Uterus (tissue), 2 donors: Measurements from ENCODE around the gene SLC2A9.

Experiments
- CTCF ChIP-seq, 4 experiments: fragments of 200-600 bp in 2 of 4; fragments of 450-650 bp in 2 of 4; sonication (generic) in 2 of 4; IDR thresholded peaks; one replicate each; pipeline ENCODE4 v1.5.1; 2016 to 2019; ENCODE audit warnings: antibody characterized with exemption in 4 of 4, mild to moderate bottlenecking in 2 of 4, moderate library complexity in 1 of 4
- POLR2A ChIP-seq, 2 donors: fragments of 450-650 bp; IDR thresholded peaks; one replicate each; pipeline ENCODE4 v1.6.1; 2016; ENCODE audit warnings: antibody characterized with exemption in 2 of 2, mild to moderate bottlenecking in 1 of 2, moderate library complexity in 1 of 2

GRCh38 chr4:10021653-10022023, 341 bp upstream of the SLC2A9 start:
- TF ChIP-seq CTCF (IDR thresholded peaks at IDR 0.05) (no peak), POLR2A (IDR thresholded peaks at IDR 0.05) (no peak)
